Measurements from ENCODE around the gene COTL1.
"Not testable (repeated sequence)": the region's sequence is repeated elsewhere in the genome, so short reads cannot be mapped to it uniquely, and the experiment has no call there.

The COTL1 gene

GRCh38 chr16:84643180-84643583, 25.3 kb upstream of the COTL1 start:
- no peak for DNase-seq (ENCODE audit: low read depth)

DNA sequence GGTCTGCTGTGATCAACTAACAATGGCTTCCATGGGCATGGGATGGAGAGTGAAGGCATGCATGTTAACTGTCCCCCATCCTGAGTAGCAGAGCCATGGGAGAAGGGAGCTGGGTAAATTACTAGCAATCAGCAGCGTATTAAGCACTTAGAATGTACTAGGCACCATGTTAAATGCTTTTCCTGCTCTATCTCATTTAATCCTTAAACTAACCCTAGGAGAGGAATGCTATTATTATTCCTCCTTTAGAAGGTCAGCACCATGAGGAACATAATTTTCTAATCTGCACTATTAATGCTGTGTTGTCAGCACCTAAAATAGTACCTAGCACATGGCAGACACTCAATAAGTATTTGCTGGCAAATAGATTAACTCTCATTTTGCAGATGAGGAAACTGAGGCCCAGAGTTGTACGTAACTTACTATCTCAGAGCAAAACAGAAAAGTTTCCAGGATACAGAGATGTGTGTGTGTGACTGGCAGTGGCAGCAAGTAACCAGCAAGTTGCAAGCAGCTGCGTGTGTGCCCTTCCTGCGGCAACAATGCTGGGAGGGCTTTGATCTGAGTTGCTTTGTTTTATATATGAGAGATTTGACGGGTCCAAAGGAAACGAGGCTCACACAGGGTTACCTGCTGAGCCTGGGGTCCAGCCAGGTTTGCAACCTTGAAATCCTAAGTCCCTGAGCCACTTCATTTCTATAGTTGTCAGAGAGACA, 23.9 kb upstream of the COTL1 start:
- DNase-seq (ENCODE audit: low read depth), result no peak

GRCh38 chr16:84640145-84640544, 22.3 kb upstream of the COTL1 start:
- DNase-seq (ENCODE audit: low read depth), result no peak

DNA sequence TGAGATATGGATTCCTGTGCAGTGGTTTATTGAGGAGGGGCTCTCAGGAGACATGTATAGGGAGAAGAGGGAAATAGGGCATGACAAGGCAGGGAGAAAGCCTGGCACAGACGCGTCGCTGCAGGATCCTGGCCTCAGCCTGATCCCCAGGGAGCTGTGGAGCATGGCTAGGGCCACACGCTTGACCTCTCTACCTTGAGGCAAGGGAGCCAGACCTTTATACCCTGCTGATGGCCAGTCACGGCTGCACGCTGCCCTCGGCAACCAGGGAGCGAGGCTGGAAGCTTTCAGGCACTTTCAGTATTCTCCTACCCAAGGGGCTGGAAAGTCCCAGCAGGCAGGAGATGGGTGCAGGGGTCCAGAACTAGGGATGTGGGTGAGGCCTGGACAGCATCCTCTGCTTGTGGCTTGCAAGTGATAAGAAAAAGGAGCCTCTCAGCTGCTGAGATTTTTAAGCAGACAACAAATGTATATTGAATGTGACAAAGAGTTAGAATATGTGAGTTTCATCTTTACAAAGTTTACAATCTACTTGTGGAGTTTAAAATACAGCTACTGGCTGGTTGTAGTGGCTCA, 20.4 kb upstream of the COTL1 start:
- DNase-seq (ENCODE audit: low read depth), result no peak

- no peak for DNase-seq (ENCODE audit: low read depth)
These were observed 19.8 kb upstream of the COTL1 start for GRCh38 chr16:84637709-84638108.

GRCh38 chr16:84635702-84636101, 17.8 kb upstream of the COTL1 start:
- DNase-seq (ENCODE audit: low read depth), result no peak

DNA sequence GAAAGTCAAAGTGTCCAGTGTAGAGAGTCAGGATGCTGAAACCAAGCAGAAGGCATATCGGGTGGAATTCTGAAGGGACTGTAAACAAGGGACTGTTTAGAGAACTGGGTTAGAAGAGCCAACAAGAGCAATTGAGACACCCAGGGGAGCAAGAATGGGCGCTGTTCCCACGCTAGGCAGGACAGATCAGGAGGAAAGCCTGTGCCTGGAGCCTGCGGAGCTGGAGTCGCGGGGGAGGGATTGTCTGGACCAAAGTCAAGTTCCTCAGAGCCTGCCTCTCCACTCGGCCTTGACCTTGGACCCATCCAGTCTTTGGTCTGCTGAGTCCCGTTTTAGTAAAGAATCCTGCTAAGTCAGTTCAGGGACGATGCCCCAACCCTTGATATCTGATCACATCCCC, 15.7 kb upstream of the COTL1 start:
- no peak for DNase-seq (ENCODE audit: low read depth)

- not testable (repeated sequence) for DNase-seq (ENCODE audit: low read depth)
These were observed 15.0 kb upstream of the COTL1 start for GRCh38 chr16:84632862-84633261.

DNA sequence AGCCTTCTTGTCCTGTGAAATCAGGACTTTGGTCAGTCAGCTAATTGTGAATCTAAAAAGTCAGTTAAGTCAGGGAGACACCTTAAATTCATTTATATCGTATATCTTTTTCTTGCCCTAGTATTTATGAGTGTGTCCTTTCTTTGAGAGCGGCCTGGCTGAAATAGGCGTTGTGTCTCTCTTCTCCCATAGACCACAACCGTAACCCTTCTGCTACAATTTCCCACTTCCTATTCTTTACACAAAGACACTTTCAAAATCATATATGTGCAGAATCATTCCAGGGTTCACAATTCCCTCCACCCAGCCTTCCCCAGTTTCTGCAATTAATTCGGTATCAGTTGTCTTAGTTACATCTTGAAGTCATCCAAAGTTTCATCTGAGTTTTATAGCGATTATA, 14.0 kb upstream of the COTL1 start:
- no peak for DNase-seq (ENCODE audit: low read depth)

DNA sequence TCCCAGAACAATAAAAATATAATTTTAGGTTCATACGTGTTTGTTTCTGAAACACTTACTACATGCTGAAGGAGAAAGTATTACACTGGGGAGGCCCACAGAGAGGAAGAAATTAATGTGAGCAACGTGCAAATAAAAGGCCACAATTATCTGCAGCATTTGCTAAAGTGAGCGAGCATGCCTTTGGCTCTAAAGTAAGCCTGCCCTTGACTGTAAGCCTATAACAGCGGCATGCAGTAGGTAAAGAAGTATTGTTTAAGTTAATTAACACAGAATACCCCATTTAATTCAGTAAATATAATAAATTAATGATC, 13.2 kb upstream of the COTL1 start:
- no peak for DNase-seq (ENCODE audit: low read depth)

- no peak for DNase-seq (ENCODE audit: low read depth)
These were observed 12.7 kb upstream of the COTL1 start for GRCh38 chr16:84630446-84631152.

- DNase-seq (ENCODE audit: low read depth), result no peak
These were observed 12.1 kb upstream of the COTL1 start for GRCh38 chr16:84630009-84630408.

DNA sequence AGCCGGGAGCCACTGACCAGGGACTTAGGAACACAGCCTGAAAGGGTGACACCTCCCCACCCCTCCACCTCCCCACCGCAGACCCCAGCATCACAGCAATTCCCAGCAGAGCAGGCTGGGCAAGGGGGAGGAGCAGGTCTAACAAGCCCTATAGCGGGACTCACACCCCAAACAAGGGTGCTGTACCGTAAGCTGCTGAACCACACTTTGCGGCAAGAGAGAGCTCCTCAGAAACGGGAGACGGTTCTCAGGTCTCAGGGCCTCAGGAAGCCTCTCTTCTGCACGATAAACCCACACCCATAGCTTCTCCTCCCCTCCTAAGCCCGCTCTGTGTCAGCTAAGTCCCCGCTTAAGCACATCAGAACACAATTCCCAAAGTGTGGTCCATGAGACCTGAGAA, 11.7 kb upstream of the COTL1 start:
- DNase-seq (ENCODE audit: low read depth), result no peak

GRCh38 chr16:84628226-84628731, 10.4 kb upstream of the COTL1 start:
- no peak for DNase-seq (ENCODE audit: low read depth)

DNA sequence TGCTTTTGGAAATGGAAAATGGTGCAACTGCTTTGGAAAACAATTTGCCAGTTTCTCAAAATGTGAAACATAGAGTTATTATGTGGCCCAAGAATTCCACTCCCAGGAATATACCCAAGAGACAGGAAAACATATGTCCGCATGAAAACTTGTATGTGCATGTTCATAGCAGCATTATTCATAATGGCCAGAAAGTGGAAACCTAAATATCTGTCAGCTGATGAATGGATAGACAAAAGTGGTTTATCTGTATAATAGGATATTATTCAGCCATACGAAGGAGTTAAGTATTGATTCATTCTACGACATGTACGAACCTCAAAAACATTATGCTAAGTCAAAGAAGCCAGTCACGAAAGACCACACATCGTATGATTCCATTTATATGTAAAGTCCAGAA, 7.7 kb upstream of the COTL1 start:
- DNase-seq (ENCODE audit: low read depth), result no peak

- DNase-seq (ENCODE audit: low read depth), result not testable (repeated sequence)
These were observed 3.0 kb upstream of the COTL1 start for GRCh38 chr16:84620913-84621312.

- DNase-seq (ENCODE audit: low read depth), result no peak
These were observed 943 bp upstream of the COTL1 start for GRCh38 chr16:84618581-84619460.

GRCh38 chr16:84617041-84617790, 662 bp downstream of the COTL1 start:
- DNase-seq (ENCODE audit: low read depth), result no peak

DNA sequence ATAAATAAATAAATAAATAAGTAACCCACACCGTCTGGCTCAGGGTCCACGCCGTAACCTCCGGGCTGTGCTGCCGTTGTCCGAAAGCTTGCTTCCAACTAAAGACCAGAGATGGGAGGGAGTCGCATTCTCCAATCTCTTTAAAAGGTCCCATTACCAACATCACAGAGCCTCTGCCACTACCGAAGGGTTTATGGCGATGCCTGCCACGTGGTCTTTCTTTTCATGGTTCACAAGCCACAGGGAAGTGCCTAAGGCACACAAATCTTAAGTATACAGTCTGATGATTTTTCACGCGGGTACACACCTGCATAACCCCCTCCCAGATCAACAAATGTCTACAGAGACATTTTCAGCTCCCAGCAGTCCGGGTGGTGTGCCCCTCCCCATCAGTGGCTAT, 1.4 kb downstream of the COTL1 start:
- DNase-seq (ENCODE audit: low read depth), result no peak

DNA sequence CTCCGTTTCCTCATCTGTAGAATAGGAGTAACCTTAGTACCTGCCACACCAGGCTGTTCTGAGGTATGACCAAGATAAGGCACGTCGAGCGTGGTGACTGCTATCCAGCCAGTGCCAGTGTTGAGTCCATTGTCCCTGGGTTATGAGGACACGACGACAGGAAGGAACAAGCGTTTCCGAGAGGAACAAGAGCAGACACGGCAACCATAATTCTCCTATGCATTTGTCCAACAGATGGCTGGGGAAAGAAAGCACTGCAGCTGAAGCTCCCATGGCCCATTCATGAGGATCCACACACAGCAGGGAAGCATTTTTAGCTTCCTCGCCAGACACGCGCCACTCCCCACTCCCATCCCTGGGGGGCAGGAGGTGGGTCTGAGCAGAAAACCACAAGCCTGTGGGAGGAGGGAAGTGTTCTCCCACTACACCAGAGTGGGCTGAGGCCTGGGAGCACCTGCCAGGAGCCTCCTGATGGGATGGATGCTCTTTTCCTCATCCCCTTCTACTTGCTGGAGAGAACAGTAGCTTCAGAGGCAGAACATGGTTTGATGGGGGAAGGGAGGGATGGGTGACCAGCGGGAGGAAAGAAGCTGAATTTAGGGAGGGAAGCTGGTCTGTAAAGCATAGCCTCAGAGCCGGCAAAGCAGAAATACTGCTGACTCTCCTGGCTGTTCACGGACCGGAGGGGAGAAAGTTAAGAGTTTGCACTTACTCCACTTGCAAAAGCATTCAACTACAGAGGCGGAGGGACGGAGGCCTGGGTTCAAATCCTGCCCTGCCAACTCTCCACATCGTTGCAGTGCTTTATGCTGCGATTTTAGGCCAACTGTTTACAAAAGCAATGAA, 2.7 kb downstream of the COTL1 start:
- DNase-seq (ENCODE audit: low read depth), result no peak

GRCh38 chr16:84614623-84614967, 3.3 kb downstream of the COTL1 start:
- DNase-seq (ENCODE audit: low read depth), result no peak

All from activated T-helper 9 cell treated with anti-CD3 and anti-CD28 coated beads, Interleukin-2, amount 50 U/mL, for 16 hours (primary cell).